Measurements from ENCODE around the gene POLR2J3. TPM values are rescaled to one million over a fixed set of nuclear protein-coding genes. Genes with fewer than 3 reads are reported as not detected.
A peak's percentile ranks its signal among the peaks of the same experiment; 100 is the strongest.
"Not testable (repeated sequence)": the region's sequence is repeated elsewhere in the genome, so short reads cannot be mapped to it uniquely, and the experiment has no call there.

POLR2J3 gene
- total RNA-seq, 1 donor from 2014 or later, result 14.1 TPM

DNA sequence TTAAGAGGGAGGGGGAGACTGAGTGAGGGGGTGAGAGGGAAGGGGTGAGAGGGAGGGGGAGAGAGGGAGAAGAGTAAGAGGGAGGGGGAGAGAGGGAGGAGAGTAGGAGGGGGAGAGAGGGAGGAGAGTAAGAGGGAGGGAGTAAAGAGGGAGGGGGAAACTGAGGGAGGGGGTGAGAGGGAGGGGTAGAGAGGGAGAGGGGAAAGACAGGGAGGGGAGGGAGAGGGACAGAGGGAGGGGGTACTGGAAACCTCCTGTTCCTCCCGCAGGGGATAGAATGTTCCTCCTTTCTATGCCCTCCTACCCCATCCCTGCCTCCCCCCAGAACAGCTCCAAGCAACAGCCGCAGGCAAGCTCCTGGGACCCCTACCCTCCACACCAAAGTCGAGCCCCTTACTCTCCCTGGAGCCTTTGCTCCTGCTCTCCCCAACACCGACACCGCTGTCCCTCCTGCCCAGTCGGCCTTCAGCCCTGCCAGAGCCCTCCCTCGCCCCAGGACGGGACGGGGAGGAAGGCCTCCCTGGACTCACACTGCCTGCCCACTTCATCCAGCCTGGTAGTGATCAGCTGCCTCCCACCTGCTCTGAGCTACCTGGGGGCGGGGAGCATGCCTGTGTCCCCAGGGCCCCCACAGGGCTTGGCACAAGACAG is 39.4 kb upstream of the POLR2J3 start:
- H3K9me3 Mint-ChIP-seq; H3K4me3 ChIP-seq; H2AFZ ChIP-seq (replicated peaks); H3F3A ChIP-seq (ENCODE audit: low read depth); H3K4me1 ChIP-seq; H3K27me3 Mint-ChIP-seq (ENCODE audit: insufficient read depth, low read depth); H3K79me2 ChIP-seq (ENCODE audit: low read depth); H3K27ac ChIP-seq; H3K27ac Mint-ChIP-seq; H4K20me1 ChIP-seq (ENCODE audit: low read depth); H3K4me1 Mint-ChIP-seq; H3K4me3 Mint-ChIP-seq; H3K36me3 ChIP-seq; H3K36me3 Mint-ChIP-seq; H3K27me3 ChIP-seq; H3K9me3 ChIP-seq (ENCODE audit: low read depth); H3K9ac ChIP-seq: not testable (repeated sequence)
- H3K4me2 ChIP-seq, result peak overlapping the region; percentile 52
- peak; percentile 63 for DNase-seq (ENCODE audit: low spot score)

- not testable (repeated sequence) for H3K4me1 Mint-ChIP-seq; H4K20me1 ChIP-seq (ENCODE audit: low read depth); H2AFZ ChIP-seq (replicated peaks); H3K4me2 ChIP-seq; H3K9ac ChIP-seq; H3K27me3 ChIP-seq; H3F3A ChIP-seq (ENCODE audit: low read depth); H3K4me3 ChIP-seq; H3K9me3 Mint-ChIP-seq; H3K27me3 Mint-ChIP-seq (ENCODE audit: insufficient read depth, low read depth); H3K79me2 ChIP-seq (ENCODE audit: low read depth); H3K36me3 Mint-ChIP-seq; DNase-seq (ENCODE audit: low spot score); H3K36me3 ChIP-seq; H3K27ac Mint-ChIP-seq; H3K4me3 Mint-ChIP-seq; H3K9me3 ChIP-seq (ENCODE audit: low read depth); H3K27ac ChIP-seq; H3K4me1 ChIP-seq
Observed at GRCh38 chr7:102611013-102611674, 38.8 kb upstream of the POLR2J3 start.

GRCh38 chr7:102610441-102610840 is 38.1 kb upstream of the POLR2J3 start:
- not testable (repeated sequence) for H3K27ac ChIP-seq

DNA sequence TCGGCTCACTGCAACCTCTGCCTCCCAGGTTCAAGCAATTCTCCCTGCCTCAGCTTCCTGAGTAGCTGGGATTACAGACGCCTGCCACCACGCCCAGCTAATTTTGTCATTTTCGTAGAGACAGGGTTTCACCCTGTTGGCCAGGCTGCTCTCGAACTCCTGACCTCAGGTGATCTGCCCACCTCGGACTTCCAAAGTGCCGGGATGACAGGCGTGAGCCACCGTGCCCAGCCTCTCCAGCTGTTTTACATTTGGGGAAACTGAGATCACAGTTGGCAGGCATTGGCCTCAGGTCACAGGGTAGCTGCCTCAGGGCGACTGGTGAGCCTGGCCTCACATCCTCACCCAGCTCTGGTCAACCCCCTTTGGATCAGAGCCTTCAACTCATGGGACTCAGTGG is 37.4 kb upstream of the POLR2J3 start:
- not testable (repeated sequence) for H3K9me3 Mint-ChIP-seq; H3K27me3 Mint-ChIP-seq (ENCODE audit: insufficient read depth, low read depth); H3K27ac Mint-ChIP-seq

More at GRCh38 chr7:102610441-102610840, 38.1 kb upstream of the POLR2J3 start:
- not testable (repeated sequence) for H3K4me3 ChIP-seq; H3K79me2 ChIP-seq (ENCODE audit: low read depth); H3F3A ChIP-seq (ENCODE audit: low read depth); H3K4me1 ChIP-seq; H3K36me3 ChIP-seq; H3K9ac ChIP-seq; DNase-seq (ENCODE audit: low spot score); H4K20me1 ChIP-seq (ENCODE audit: low read depth); H3K4me1 Mint-ChIP-seq; H3K9me3 Mint-ChIP-seq; H3K4me2 ChIP-seq; H3K9me3 ChIP-seq (ENCODE audit: low read depth); H3K27me3 Mint-ChIP-seq (ENCODE audit: insufficient read depth, low read depth); H3K4me3 Mint-ChIP-seq; H3K36me3 Mint-ChIP-seq; H3K27me3 ChIP-seq; H2AFZ ChIP-seq (replicated peaks); H3K27ac Mint-ChIP-seq

DNA sequence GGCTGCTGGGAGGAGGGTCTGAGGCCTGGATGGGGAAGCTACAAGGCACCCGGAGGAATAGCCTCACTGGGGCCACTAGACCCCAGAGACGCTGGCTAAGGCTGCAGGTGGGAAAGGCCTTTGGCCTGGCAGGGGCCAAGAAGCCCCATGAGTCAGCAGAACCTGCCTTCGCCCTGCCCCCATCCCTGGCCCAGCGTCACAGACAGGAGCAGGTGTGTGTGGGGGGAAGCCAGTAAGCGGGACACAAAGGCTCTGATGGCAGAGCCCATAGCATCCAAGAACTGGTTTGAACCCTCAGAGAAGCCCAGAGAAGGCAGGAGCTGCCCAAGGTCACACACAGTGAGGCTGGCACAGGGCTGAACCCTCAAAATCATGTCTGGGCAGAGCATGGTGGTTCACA is 34.5 kb upstream of the POLR2J3 start:
- not testable (repeated sequence) for H3K9me3 Mint-ChIP-seq; H3K4me1 ChIP-seq; H2AFZ ChIP-seq (replicated peaks); H3K27ac ChIP-seq; H3K9ac ChIP-seq; H3K27me3 ChIP-seq; H3K27me3 Mint-ChIP-seq (ENCODE audit: insufficient read depth, low read depth); H3K9me3 ChIP-seq (ENCODE audit: low read depth); H4K20me1 ChIP-seq (ENCODE audit: low read depth); H3K4me1 Mint-ChIP-seq; H3K36me3 ChIP-seq; H3K79me2 ChIP-seq (ENCODE audit: low read depth); H3K4me2 ChIP-seq; H3F3A ChIP-seq (ENCODE audit: low read depth); DNase-seq (ENCODE audit: low spot score); H3K27ac Mint-ChIP-seq; H3K36me3 Mint-ChIP-seq; H3K4me3 Mint-ChIP-seq; H3K4me3 ChIP-seq

More for the DNA sequence above, 37.4 kb upstream of the POLR2J3 start:
- H3K4me1 Mint-ChIP-seq; H2AFZ ChIP-seq (replicated peaks); H3K79me2 ChIP-seq (ENCODE audit: low read depth); H3K36me3 ChIP-seq; H3K4me2 ChIP-seq; DNase-seq (ENCODE audit: low spot score); H3K27me3 ChIP-seq; H3K27ac ChIP-seq; H4K20me1 ChIP-seq (ENCODE audit: low read depth); H3K9ac ChIP-seq; H3K4me3 Mint-ChIP-seq; H3K4me3 ChIP-seq; H3K9me3 ChIP-seq (ENCODE audit: low read depth); H3K36me3 Mint-ChIP-seq; H3F3A ChIP-seq (ENCODE audit: low read depth); H3K4me1 ChIP-seq: not testable (repeated sequence)

DNA sequence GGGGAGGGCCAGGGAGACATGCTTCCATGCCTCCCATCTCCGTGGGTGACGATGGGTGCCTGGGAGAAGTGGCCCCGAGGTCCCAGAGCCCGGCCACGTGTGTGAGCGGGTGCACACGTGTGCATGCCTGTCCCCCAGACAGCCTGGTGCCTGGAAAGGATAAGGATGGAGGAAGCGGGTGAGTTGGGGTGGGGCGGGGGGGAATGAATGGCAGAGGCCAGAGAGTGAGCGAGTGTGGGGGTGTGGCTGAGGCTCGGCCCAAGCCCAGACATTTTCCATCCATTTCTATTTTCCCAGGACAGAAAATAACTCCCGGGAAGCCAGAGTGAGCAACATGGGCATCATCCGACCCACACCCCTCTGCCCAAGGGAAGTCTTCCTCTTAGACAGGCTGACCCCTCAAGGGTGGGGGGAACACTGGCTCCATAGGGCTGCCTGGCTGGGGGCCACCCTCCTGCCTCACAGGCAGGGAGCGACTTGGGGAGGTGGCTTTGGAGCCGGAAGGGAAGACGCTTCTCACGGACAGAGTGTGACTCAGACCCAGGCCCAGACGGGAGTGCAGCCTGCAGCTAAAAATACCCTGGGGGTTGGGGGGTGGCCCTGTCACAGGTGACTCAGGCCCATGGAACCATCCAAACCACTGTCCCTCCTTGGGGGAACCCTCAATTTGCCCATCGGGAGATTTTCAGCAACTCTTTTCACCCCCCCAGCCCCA is 32.2 kb upstream of the POLR2J3 start:
- H3K27ac Mint-ChIP-seq; H3K27me3 Mint-ChIP-seq (ENCODE audit: insufficient read depth, low read depth); H3K4me1 ChIP-seq; H3K36me3 Mint-ChIP-seq; H3K36me3 ChIP-seq; H3F3A ChIP-seq (ENCODE audit: low read depth); H3K79me2 ChIP-seq (ENCODE audit: low read depth); H3K9me3 Mint-ChIP-seq; H3K27ac ChIP-seq; H3K4me1 Mint-ChIP-seq; H4K20me1 ChIP-seq (ENCODE audit: low read depth); H3K27me3 ChIP-seq; DNase-seq (ENCODE audit: low spot score); H2AFZ ChIP-seq (replicated peaks); H3K4me3 ChIP-seq; H3K4me2 ChIP-seq; H3K9ac ChIP-seq; H3K9me3 ChIP-seq (ENCODE audit: low read depth); H3K4me3 Mint-ChIP-seq: not testable (repeated sequence)

DNA sequence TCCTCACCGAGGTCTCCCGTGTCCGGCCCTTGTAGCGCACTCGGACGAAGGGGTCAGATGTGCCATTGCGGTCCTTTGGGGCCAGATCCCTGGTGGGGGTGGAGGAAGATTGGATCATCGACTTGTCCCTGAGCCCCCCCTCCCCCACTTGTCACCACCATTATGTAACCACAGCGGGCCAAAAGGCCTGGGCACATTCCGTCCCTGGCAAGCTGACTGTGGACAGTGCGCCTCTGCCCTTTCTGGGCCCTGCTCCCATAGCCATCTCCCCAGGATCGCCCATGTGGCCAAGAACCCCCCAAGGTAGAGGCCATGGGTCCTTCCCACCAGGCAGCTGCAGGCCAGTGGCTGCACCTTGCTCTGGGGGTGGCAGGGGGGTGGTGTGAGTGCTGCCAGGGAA is 29.9 kb upstream of the POLR2J3 start:
- not testable (repeated sequence) for H3K27me3 Mint-ChIP-seq (ENCODE audit: insufficient read depth, low read depth); H2AFZ ChIP-seq (replicated peaks)

DNA sequence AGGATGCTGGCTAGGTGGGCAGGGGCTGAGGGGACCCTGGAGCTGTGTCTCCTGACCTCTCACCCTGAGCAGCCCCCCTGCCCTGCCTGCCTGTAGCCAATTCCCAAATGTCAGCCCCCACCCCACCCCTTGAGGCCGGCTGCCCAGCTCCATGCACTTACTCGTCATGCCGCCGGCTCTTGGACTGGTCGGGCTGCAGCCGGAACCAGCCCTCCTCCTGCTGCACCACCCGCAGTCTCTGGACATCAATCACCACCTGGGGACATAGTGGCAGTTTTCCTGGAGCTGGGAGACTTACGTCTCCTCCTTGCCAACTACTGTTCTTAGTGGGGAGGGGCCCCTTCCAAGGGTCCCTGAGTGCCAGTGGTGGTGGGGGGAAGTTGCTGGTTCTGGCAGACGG is 27.3 kb upstream of the POLR2J3 start:
- not testable (repeated sequence) for H3K27ac Mint-ChIP-seq

More for the DNA sequence above, 29.9 kb upstream of the POLR2J3 start:
- not testable (repeated sequence) for H3K27ac ChIP-seq; H3K36me3 Mint-ChIP-seq; H3K4me1 Mint-ChIP-seq; H3K9ac ChIP-seq; H3K4me2 ChIP-seq; H3K27me3 ChIP-seq; H3K79me2 ChIP-seq (ENCODE audit: low read depth); H3K4me3 Mint-ChIP-seq; H3K36me3 ChIP-seq; H4K20me1 ChIP-seq (ENCODE audit: low read depth); H3K4me3 ChIP-seq; H3K4me1 ChIP-seq; H3F3A ChIP-seq (ENCODE audit: low read depth); H3K9me3 Mint-ChIP-seq; DNase-seq (ENCODE audit: low spot score); H3K27ac Mint-ChIP-seq; H3K9me3 ChIP-seq (ENCODE audit: low read depth)

More for the DNA sequence above, 27.3 kb upstream of the POLR2J3 start:
- H2AFZ ChIP-seq (replicated peaks); H3K27me3 ChIP-seq; H3K79me2 ChIP-seq (ENCODE audit: low read depth); H3K36me3 Mint-ChIP-seq; H3F3A ChIP-seq (ENCODE audit: low read depth); H3K9me3 ChIP-seq (ENCODE audit: low read depth); H3K4me1 ChIP-seq; H3K4me3 ChIP-seq; H3K27me3 Mint-ChIP-seq (ENCODE audit: insufficient read depth, low read depth); H3K4me2 ChIP-seq; H3K4me1 Mint-ChIP-seq; H4K20me1 ChIP-seq (ENCODE audit: low read depth); H3K9me3 Mint-ChIP-seq; H3K27ac ChIP-seq; H3K4me3 Mint-ChIP-seq; DNase-seq (ENCODE audit: low spot score); H3K9ac ChIP-seq; H3K36me3 ChIP-seq: not testable (repeated sequence)
